H54 (cell line): Measurements from ENCODE around the gene GDF2.

Experiments
- DNase-seq: peaks from one replicate; pipeline ENCODE4 v3.0.0; 2011; ENCODE audit warnings: low spot score, mixed read lengths; ENCODE audit not compliant: insufficient read length
- FAIRE-seq: peaks from 3 replicates; lab custom pipeline; 2011; peaks lifted over from hg19 to GRCh38; lab: Jason Lieb, UNC
- POLR2A ChIP-seq: IDR thresholded peaks from 2 replicates; pipeline ENCODE4 v1.6.1; 2011; ENCODE audit warnings: low read depth, mild to moderate bottlenecking, low read length

Gene GDF2

GRCh38 chr10:47326927-47327330 is 4.7 kb downstream of the GDF2 start:
- FAIRE-seq (no peak), DNase-seq (no peak)
- TF ChIP-seq POLR2A: no peak

DNA sequence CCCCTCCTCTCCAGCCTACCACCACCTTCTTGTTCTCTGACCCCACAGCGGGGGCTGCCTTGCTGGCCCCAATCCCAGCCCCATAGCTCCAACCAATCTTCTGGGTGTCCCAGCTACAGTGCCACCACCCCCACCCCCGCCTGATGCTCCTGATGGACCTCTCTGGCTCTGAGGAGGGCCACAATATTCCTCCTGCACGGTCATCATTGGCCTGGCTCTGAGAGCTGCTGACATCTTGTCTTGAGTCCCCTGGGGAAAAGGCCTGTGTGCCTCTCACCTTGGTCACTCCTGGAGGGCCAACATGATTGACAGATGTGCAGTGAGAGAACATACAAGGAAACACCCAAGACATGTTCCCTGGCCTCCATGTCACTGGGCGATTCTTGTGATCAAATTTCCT is 7.6 kb downstream of the GDF2 start:
- TF ChIP-seq POLR2A: no peak
- DNase-seq (no peak), FAIRE-seq (no peak)

- DNase-seq: no peak
- no peak for TF ChIP-seq POLR2A
- FAIRE-seq: no peak
Measured at GRCh38 chr10:47330366-47330765, 8.1 kb downstream of the GDF2 start.

GRCh38 chr10:47330804-47331203 is 8.6 kb downstream of the GDF2 start:
- FAIRE-seq: no peak
- TF ChIP-seq POLR2A: no peak
- DNase-seq: peak; percentile 25

DNA sequence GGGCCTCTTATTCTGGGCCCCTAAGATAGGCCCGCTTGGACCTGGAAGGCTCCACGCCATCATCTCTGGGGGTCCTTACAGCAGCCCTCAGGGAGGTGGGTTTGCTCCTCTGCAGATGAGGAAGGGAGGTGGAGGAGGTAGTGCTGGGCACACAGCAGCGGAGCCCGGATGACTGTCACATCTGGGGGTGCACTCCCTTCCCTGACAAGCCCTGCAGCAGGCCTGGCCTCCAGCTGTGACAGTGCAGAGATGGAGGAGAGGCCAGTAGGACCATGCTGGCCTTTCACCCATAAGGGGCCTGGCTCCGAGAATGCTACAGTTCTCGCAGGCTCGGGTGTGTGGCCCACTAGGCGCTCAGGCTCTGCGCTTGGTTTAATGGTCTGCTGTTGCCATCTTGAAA is 9.2 kb downstream of the GDF2 start:
- FAIRE-seq: no peak
- DNase-seq: no peak
- TF ChIP-seq POLR2A: no peak

- no peak for FAIRE-seq
- TF ChIP-seq POLR2A: no peak
- DNase-seq: no peak
Measured at GRCh38 chr10:47331954-47332353, 9.7 kb downstream of the GDF2 start.

GRCh38 chr10:47332371-47332770 is 10.1 kb downstream of the GDF2 start:
- TF ChIP-seq POLR2A: no peak
- DNase-seq: no peak
- no peak for FAIRE-seq

DNA sequence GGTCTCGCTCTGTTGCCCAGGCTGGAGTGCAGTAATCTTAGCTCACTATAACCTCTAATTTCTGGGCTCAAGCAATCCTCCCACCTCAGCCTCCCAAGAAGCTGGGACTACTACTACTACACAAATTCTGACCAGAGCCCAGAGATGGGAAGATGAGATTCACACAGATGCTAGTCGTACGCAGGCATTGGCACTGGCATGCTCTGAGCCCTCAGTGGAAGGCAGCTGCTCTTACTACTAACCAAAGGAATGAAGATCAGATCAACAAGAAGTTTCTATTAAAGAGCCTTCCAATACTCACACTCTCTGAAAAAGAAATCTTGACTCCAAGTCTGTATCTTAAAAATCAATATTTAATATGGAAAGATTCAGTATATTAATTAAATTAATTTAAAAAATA is 10.7 kb downstream of the GDF2 start:
- FAIRE-seq: no peak

DNA sequence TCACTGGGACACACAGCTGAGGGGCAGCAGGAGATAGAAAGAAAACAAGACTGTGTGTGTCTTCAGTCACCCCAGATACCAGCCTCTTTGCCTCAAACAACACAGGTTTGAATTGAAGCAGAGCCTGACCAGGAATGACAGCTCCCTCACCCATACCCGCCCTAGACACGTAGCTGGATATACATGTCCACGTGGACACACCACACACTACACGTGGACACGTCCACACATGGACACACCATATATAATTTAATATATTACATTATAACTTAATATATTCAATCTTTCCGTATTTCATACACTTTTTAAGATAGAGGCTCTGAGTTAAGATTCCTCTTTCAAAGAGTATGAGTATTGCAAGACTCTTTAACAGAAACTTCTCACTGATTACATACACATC is 11.3 kb downstream of the GDF2 start:
- no peak for TF ChIP-seq POLR2A
- FAIRE-seq (no peak), DNase-seq (no peak)

More for the DNA sequence above, 10.7 kb downstream of the GDF2 start:
- TF ChIP-seq POLR2A: no peak
- no peak for DNase-seq

DNA sequence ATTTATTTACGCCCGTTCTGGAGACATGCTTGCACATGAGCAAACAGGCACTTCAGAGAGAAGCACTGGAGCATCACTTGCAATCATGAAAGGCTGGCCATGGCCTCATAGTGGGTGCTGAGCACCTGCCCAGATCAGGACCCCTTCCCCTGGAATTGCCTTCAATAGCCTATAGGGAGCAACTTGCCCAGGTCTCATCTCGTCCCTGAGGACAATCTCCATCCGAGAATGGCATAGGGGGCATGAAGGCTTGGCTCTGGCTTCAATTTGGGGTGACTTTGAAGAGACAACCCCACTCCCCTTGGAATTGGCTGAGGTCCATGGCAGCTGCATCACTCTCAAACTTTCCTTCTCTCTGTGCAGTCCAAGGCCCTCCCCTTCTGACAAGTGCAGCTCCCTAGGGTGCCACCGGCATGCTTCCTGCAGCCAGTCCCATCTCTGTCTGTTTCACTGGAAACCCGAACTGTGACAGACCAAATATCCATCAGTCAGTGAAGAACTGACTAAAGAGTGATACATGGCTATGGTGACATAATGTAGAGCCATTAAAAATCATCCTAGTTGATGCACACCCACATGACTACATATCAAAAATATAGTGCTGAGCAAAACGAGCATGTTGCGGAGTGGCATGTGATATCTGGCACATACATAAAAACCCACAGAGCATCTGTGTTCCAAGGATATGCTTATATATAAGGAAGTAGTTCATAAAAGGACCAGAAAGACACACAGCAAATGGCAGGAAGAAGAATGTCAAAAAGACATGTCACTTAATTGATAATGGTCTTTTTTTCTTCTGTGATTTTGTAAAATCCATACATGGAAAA is 12.4 kb downstream of the GDF2 start:
- DNase-seq (no peak), FAIRE-seq (no peak)
- no peak for TF ChIP-seq POLR2A

- DNase-seq: no peak
- TF ChIP-seq POLR2A: no peak
- no peak for FAIRE-seq
Measured at GRCh38 chr10:47335906-47336305, 13.7 kb downstream of the GDF2 start.

DNA sequence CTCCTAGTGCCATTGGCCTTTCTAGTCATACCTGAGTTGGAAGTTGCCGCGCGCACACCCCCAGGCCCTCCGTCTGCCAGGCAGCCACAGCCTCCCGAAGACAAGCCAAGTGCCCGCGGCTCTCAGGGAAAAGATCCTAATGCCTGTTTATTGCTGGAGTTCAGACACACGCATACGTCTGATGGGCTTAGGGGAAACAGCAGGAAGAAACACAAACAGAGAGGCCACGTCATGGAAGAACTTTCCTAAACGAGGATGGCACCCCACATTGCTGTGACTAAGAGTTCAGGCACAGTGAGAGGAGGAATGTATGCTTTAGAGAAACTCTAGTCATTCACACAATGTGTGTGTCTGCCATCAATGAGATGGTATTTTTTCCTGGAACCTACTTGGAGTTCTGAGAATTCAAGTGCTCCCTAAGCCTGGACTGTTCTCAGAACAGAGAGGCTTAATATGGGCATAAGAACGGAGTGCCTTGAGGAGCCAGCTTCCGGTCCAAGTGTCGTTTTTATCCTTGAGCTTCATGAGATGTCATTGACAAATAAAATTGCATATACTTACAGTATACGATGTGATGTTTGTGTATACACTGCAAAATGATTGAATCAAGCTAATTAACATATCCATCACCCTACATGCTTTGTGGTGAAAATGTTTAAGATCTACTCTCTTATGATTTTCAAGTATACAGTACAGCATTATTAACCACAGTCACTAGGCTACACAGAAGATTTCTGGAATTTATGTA is 14.3 kb downstream of the GDF2 start:
- DNase-seq (peak; percentile 47), FAIRE-seq (no peak)
- TF ChIP-seq POLR2A: no peak

DNA sequence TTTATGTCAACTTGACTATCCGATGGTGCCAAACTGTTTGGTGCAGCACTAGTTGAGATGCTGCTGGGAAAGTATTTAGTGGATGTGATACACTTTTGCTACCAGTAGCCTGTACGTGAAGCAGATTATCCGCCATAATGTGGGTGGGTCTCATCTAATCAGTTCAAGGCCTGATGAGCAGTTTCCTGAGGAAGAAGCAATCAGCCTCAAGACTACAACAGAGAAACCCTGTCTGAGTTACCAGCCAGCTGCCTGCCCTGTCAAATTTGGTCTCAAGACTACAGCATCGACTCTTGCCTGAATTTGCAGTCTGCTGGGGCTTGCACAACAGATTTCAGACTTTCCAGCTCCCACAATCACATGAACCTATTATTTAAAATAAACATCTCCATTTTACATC is 15.1 kb downstream of the GDF2 start:
- FAIRE-seq (no peak), DNase-seq (no peak)
- TF ChIP-seq POLR2A: no peak

DNA sequence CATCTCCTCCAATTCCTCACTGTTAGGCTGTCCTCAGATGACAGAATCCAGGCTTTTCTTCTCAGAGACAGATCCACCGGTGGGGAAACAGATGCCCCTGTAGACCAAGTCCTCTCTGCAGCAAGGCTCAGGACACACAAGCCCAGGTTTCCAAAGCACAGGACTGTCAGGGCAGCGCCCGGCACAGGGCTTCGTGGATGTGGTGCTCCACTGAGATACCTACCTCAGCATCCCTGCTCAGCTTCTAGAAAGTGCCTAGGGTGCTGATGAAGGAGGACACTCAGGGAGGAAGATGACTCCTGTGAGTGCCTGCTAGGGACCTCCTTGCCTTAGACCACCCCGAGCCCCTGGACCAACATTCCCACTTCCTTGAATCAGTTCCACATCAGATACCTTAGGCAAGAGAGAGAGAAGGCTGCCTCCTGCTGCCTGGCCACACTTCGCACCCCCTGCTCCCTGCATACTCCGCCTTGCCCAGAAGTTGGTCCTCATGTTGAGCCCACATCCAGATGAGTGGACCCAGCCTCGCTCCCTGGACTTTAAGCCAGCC is 17.0 kb downstream of the GDF2 start:
- no peak for TF ChIP-seq POLR2A
- FAIRE-seq: no peak

More for the DNA sequence above, 17.0 kb downstream of the GDF2 start:
- DNase-seq: no peak
